SK-N-MC (cell line): ENCODE measurements around the gene KRTAP10-8.

Source experiments
- EZH2 ChIP-seq: fragments of 200-600 bp; sonication (generic); IDR thresholded peaks from one replicate; pipeline ENCODE4 v1.6.1; 2017; ENCODE audit warnings: antibody characterized with exemption
- POLR2AphosphoS5 ChIP-seq: IDR thresholded peaks from 2 replicates; pipeline ENCODE4 v1.6.1; 2012; ENCODE audit warnings: mild to moderate bottlenecking, low read depth, low read length, borderline replicate concordance

GRCh38 chr21:44582055-44582454 is 29.8 kb upstream of the KRTAP10-8 start:
- no peak for TF ChIP-seq EZH2
- TF ChIP-seq POLR2AphosphoS5, result no peak
